GM12801 (cell line): ENCODE data around the gene HSPB6.

Source experiments
- TF ChIP-seq, protein P1 (sequence below): IDR thresholded peaks from one replicate; pipeline ENCODE4 v1.5.1; 2011; ENCODE audit warnings: control low read depth; ENCODE audit not compliant: insufficient read length; ENCODE audit errors: extremely low read depth

The HSPB6 gene

DNA sequence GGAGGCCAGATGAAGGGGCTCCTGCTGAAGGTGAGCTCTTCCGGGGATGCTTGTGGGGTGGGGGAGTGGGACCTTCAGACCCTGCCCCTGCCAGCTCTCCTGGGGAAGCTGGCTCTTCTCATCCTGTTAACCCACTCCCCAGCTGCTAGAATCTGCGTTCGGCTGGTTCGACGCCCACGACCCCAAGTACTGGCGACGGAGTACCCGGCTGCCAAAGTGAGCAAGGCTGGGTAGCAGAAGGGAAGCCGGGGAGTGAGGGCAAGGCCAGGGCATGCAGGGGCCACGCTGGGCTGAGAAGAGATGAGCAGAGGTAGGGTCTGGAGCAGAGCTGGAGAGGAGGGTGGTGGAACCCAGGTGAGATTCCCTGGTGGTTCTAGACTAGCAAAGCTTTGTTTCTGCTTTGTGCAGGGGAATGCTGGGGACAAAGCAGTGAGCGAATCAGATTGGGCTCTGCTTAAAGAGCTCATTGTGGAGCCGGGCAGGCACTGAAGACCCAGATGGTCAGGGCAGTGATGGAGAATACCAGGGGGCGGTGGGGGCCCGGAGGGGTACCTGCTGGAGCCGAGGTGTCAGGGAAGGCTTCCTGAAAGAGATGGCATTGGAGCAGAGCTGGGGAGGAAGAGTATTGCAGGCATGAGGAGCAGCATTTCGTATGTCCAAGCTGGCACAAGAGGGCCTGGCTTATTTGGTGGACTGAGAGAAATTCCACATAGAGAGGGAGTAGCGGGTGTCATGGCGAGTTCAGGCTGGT is 28.7 kb downstream of the HSPB6 start:
- TF ChIP-seq, protein P1, sequence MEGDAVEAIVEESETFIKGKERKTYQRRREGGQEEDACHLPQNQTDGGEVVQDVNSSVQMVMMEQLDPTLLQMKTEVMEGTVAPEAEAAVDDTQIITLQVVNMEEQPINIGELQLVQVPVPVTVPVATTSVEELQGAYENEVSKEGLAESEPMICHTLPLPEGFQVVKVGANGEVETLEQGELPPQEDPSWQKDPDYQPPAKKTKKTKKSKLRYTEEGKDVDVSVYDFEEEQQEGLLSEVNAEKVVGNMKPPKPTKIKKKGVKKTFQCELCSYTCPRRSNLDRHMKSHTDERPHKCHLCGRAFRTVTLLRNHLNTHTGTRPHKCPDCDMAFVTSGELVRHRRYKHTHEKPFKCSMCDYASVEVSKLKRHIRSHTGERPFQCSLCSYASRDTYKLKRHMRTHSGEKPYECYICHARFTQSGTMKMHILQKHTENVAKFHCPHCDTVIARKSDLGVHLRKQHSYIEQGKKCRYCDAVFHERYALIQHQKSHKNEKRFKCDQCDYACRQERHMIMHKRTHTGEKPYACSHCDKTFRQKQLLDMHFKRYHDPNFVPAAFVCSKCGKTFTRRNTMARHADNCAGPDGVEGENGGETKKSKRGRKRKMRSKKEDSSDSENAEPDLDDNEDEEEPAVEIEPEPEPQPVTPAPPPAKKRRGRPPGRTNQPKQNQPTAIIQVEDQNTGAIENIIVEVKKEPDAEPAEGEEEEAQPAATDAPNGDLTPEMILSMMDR = no peak

DNA sequence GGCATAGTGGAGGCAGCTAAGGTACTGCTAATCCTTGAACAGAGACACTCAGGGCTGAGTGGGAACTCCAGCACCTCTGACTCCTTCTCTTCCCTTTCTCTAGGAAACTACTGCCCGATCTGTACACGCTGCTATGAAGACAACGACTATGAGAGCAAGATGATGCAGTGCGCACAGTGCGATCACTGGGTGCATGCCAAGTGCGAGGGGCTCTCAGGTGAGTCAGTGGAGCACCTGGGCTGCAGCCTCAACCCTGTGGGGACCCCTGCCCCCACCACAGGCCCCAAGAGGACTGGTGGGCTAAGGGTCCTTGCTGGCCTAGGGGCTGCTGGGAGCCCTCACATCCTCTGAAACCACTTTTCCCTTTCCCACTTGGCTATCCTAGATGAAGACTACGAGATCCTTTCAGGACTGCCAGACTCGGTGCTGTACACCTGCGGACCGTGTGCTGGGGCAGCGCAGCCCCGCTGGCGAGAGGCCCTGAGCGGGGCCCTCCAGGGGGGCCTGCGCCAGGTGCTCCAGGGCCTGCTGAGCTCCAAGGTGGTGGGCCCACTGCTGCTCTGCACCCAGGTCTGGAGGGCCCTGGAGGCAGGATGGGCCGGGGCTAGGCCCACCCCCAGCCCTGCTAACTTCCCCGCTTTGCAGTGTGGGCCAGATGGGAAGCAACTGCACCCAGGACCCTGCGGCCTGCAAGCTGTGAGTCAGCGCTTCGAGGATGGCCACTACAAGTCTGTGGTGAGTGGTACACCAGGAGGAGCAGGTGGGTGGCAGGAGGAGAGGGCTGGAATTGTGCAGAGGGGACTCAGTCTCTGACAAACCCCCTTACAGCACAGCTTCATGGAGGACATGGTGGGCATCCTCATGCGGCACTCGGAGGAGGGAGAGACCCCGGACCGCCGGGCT is 29.5 kb downstream of the HSPB6 start:
- TF ChIP-seq, protein P1 = no peak

DNA sequence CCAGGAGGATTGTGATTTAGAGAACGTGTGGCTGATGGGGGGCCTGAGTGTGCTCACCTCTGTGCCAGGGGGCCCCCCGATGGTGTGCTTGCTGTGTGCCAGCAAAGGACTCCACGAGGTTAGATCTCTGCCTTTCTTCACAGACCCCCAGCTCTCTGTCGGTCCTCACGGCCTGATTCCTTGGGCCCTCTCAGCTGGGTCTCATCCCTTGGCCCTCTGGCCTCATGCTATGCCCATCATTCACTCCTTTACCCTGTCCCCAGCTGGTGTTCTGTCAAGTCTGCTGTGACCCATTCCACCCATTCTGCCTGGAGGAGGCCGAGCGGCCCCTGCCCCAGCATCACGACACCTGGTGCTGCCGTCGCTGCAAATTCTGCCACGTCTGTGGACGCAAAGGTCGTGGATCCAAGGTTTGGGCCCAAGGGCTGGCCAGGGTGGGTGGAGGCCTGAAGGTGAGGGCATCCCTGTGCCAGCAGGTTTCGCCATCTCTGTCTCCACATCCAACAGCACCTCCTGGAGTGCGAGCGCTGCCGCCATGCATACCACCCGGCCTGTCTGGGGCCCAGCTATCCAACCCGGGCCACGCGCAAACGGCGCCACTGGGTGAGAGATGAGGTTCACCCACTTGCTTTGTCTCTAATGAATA is 31.5 kb downstream of the HSPB6 start:
- TF ChIP-seq, protein P1 = no peak

DNA sequence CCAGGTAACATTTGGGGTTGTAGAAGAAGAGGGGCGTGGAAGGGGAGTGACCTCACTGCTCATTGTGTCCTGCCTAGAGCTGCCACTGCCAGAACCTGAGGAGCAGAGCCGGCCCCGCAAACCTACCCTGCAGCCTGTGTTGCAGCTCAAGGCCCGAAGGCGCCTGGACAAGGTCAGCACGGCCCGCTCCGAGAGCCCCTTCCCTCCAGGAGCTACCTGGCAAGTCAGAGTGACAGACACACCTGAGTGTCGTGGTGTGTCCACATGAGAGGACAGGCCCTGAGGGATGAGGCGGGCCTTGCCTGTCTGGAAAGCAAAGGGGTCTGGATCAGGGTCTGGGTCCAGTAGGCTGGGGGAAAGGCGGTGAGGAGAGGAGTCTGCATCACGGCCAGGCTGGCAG is 32.3 kb downstream of the HSPB6 start:
- TF ChIP-seq, protein P1 = no peak

DNA sequence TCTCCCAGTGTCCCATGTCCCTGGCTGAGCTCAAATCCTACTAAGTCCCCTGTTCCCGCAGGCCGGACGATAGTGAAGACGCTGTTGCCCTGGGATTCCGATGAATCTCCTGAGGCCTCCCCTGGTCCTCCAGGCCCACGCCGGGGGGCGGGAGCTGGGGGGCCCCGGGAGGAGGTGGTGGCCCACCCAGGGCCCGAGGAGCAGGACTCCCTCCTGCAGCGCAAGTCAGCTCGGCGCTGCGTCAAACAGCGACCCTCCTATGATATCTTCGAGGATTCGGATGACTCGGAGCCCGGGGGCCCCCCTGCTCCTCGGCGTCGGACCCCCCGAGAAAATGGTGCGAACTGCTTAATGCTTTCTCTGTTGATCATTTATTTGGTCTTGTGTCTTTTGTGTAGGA is 33.2 kb downstream of the HSPB6 start:
- TF ChIP-seq, protein P1 = no peak

DNA sequence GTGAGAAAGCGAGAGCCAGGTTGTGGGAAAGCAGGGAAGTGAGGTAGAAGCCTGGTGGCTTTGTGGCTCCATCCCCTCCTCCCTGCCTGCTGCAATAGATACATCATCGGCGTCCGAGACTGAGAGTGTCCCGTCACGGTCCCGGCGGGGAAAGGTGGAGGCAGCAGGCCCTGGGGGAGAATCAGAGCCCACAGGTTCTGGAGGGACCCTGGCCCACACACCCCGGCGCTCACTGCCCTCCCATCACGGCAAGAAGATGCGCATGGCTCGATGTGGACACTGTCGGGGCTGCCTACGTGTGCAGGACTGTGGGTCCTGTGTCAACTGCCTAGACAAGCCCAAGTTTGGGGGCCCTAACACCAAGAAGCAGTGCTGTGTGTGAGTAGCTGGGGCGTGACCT is 33.9 kb downstream of the HSPB6 start:
- TF ChIP-seq, protein P1 = no peak

DNA sequence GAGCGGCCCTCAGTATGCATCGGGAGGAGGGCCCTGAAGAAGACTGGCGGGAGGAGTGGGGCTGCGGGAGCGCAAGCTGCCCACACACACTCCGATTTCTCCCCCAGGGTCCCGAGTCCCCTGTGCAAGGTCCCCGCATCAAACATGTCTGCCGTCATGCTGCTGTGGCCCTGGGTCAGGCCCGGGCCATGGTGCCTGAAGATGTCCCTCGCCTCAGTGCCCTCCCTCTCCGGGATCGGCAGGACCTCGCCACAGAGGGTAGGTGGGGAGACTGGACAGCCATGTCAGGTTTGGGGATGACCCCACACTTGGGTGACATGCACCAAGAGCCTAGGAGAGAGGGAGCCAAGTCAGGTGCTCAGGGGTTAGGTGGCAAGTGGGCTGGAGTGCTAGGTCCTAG is 34.4 kb downstream of the HSPB6 start:
- TF ChIP-seq, protein P1 = no peak
